GM23338 (cell line): Measurements from ENCODE around the gene LPP. TPM values are rescaled to one million over a fixed set of nuclear protein-coding genes. Genes with fewer than 3 reads are reported as not detected.

Experiments
- CREB1 ChIP-seq: fragments of 250-450 bp; sonication (Bioruptor Pico); IDR thresholded peaks from 2 replicates; pipeline ENCODE4 v1.5.0; 2020; ENCODE audit warnings: low read depth, mild to moderate bottlenecking, moderate library complexity
- EZH2 ChIP-seq: fragments of 200-600 bp; sonication (generic); IDR thresholded peaks from one replicate; pipeline ENCODE4 v1.8.0; 2017; ENCODE audit warnings: antibody characterized with exemption, mild to moderate bottlenecking, low read depth; ENCODE audit not compliant: unreplicated experiment
- EZH2phosphoT487 ChIP-seq: fragments of 200-600 bp; sonication (generic); IDR thresholded peaks from one replicate; pipeline ENCODE4 v1.8.1; 2018; ENCODE audit warnings: antibody characterized with exemption; ENCODE audit not compliant: unreplicated experiment
- POLR2AphosphoS5 ChIP-seq: IDR thresholded peaks from 2 replicates; pipeline ENCODE4 v1.6.1; 2016; ENCODE audit warnings: antibody characterized with exemption, low read depth
- REST ChIP-seq: IDR thresholded peaks from one replicate; pipeline ENCODE4 v1.6.1; 2018; ENCODE audit warnings: antibody characterized with exemption; ENCODE audit not compliant: unreplicated experiment
- STAT1 ChIP-seq: IDR thresholded peaks from one replicate; pipeline ENCODE4 v1.6.1; 2016; ENCODE audit warnings: antibody characterized with exemption; ENCODE audit not compliant: unreplicated experiment
- ZNF114 ChIP-seq: fragments of 250-450 bp; sonication (Bioruptor Pico); IDR thresholded peaks from 2 replicates; pipeline ENCODE4 v1.5.0; 2020; ENCODE audit warnings: mild to moderate bottlenecking, moderate library complexity
- ZNF462 ChIP-seq: fragments of 250-450 bp; sonication (Bioruptor Pico); IDR thresholded peaks from 2 replicates; pipeline ENCODE4 v1.5.0; 2020; ENCODE audit warnings: mild to moderate bottlenecking, moderate library complexity
- polyA plus RNA-seq: library from polyadenylated mRNA; unstranded; fragments of >200 nt; fragmentation: Nextera tagmentation; extraction: Ambion mirVana; gene quantifications from 2 replicates; pipeline ENCODE4 v1.2.1, GENCODE V29; 2016
- total RNA-seq: library from RNA; depleted of rRNA; stranded (reverse); fragments of >200 nt; shearing (Covaris generic); gene quantifications from 2 replicates; pipeline ENCODE4 v1.2.3, GENCODE V29; 2014

The LPP gene
- total and polyA plus RNA-seq, 2 experiments from 2014 or later = 23.0 to 35.2 TPM

- TF ChIP-seq ZNF462 (CRISPR knock-in tag) (no peak), ZNF114 (CRISPR knock-in tag) (no peak), CREB1 (CRISPR knock-in tag) (no peak), POLR2AphosphoS5 (no peak), REST (no peak), EZH2phosphoT487 (no peak), STAT1 (no peak), EZH2 (no peak)
Observed at GRCh38 chr3:188829130-188829529, 675.2 kb downstream of the LPP start (continued).
